GM23338 (cell line): Measurements from ENCODE around the gene SERPING1. TPM values are rescaled to one million over a fixed set of nuclear protein-coding genes. Genes with fewer than 3 reads are reported as not detected.

Source experiments
- ATAC-seq: fragments of 200-7000 bp; cut with Tn5 transposase; 3 replicates; pipeline ENCODE4 v1.9.1; 2020
- DNase-seq: peaks from one replicate; pipeline ENCODE4 v3.0.0-alpha.2; 2015; ENCODE audit warnings: low spot score
- H2AFZ ChIP-seq: fragments of 200-600 bp; sonication (generic); 2 replicates; pipeline ENCODE4 v1.8.0; 2016; ENCODE audit warnings: antibody characterized with exemption, mild to moderate bottlenecking, moderate library complexity
- H3F3A ChIP-seq: fragments of 200-600 bp; sonication (generic); replicated peaks from 2 replicates; pipeline ENCODE4 v1.8.0; 2017; ENCODE audit warnings: antibody characterized with exemption, mixed run types, low read depth
- H3K27ac ChIP-seq: fragments of 200-600 bp; sonication (generic); 2 replicates; pipeline ENCODE4 v1.6.1; 2016; ENCODE audit warnings: low read depth
- H3K27me3 ChIP-seq: fragments of 200-600 bp; sonication (generic); 2 replicates; pipeline ENCODE4 v1.8.0; 2016; ENCODE audit warnings: mild to moderate bottlenecking, mixed run types, moderate library complexity; ENCODE audit not compliant: insufficient read depth
- H3K36me3 ChIP-seq: fragments of 200-600 bp; sonication (generic); 2 replicates; pipeline ENCODE4 v1.8.0; 2016; ENCODE audit warnings: mild to moderate bottlenecking; ENCODE audit not compliant: insufficient read depth
- H3K4me1 ChIP-seq: fragments of 200-600 bp; sonication (generic); 2 replicates; pipeline ENCODE4 v1.8.0; 2016; ENCODE audit warnings: mild to moderate bottlenecking, moderate library complexity; ENCODE audit not compliant: insufficient read depth
- H3K4me2 ChIP-seq: fragments of 200-600 bp; sonication (generic); 2 replicates; pipeline ENCODE4 v1.7.1; 2017; ENCODE audit warnings: mixed run types
- H3K4me3 ChIP-seq: fragments of 200-600 bp; sonication (generic); 2 replicates; pipeline ENCODE4 v1.6.1; 2016; ENCODE audit warnings: mixed run types
- H3K79me2 ChIP-seq: fragments of 200-600 bp; sonication (generic); replicated peaks from 2 replicates; pipeline ENCODE4 v1.8.0; 2017; ENCODE audit warnings: mild to moderate bottlenecking; ENCODE audit not compliant: insufficient read depth
- H3K9me2 ChIP-seq: fragments of 200-600 bp; sonication (generic); 2 replicates; pipeline ENCODE4 v1.8.0; 2017; ENCODE audit not compliant: insufficient read depth
- H4K20me1 ChIP-seq: fragments of 200-600 bp; sonication (generic); replicated peaks from 2 replicates; pipeline ENCODE4 v1.8.0; 2017; ENCODE audit warnings: mild to moderate bottlenecking; ENCODE audit not compliant: insufficient read depth
- H3K27ac Mint-ChIP-seq: 2 replicates; pipeline ENCODE4 v1.8.0; 2020; ENCODE audit warnings: inconsistent platforms, mild to moderate bottlenecking, moderate library complexity, mixed read lengths
- H3K27me3 Mint-ChIP-seq: 3 replicates; pipeline ENCODE4 v1.8.0; 2022; ENCODE audit warnings: low read depth, mild to moderate bottlenecking, moderate library complexity, mixed read lengths, inconsistent platforms; ENCODE audit not compliant: insufficient read depth, poor library complexity
- H3K36me3 Mint-ChIP-seq: 3 replicates; pipeline ENCODE4 v1.8.0; 2021; ENCODE audit warnings: low read depth, mild to moderate bottlenecking, inconsistent platforms, moderate library complexity, mixed read lengths
- H3K4me1 Mint-ChIP-seq: 3 replicates; pipeline ENCODE4 v1.8.0; 2020; ENCODE audit warnings: mild to moderate bottlenecking, inconsistent platforms, mixed read lengths
- H3K4me3 Mint-ChIP-seq: 3 replicates; pipeline ENCODE4 v1.8.0; 2021; ENCODE audit warnings: moderate library complexity, mild to moderate bottlenecking, inconsistent platforms, mixed read lengths
- H3K9me3 Mint-ChIP-seq: 3 replicates; pipeline ENCODE4 v1.8.0; 2020; ENCODE audit warnings: moderate library complexity, mild to moderate bottlenecking, inconsistent platforms, mixed read lengths
- CREB1 ChIP-seq: fragments of 250-450 bp; sonication (Bioruptor Pico); IDR thresholded peaks from 2 replicates; pipeline ENCODE4 v1.5.0; 2020; ENCODE audit warnings: low read depth, mild to moderate bottlenecking, moderate library complexity
- CTCF ChIP-seq, 2 experiments: fragments of 200-600 bp in 1 of 2; sonication (generic) in 1 of 2; conservative IDR thresholded peaks; 2 replicates each; pipeline versions ENCODE4 v1.5.1 to v1.6.1; 2016 to 2017; ENCODE audit warnings: antibody characterized with exemption in 2 of 2, low read depth in 2 of 2, mild to moderate bottlenecking in 2 of 2, moderate library complexity in 1 of 2
- EZH2 ChIP-seq: fragments of 200-600 bp; sonication (generic); IDR thresholded peaks from one replicate; pipeline ENCODE4 v1.8.0; 2017; ENCODE audit warnings: antibody characterized with exemption, mild to moderate bottlenecking, low read depth; ENCODE audit not compliant: unreplicated experiment
- EZH2phosphoT487 ChIP-seq: fragments of 200-600 bp; sonication (generic); IDR thresholded peaks from one replicate; pipeline ENCODE4 v1.8.1; 2018; ENCODE audit warnings: antibody characterized with exemption; ENCODE audit not compliant: unreplicated experiment
- JUNB ChIP-seq: IDR thresholded peaks from one replicate; pipeline ENCODE4 v1.6.1; 2016; ENCODE audit warnings: antibody characterized with exemption; ENCODE audit not compliant: unreplicated experiment
- POLR2AphosphoS5 ChIP-seq: IDR thresholded peaks from 2 replicates; pipeline ENCODE4 v1.6.1; 2016; ENCODE audit warnings: antibody characterized with exemption, low read depth
- STAT1 ChIP-seq: IDR thresholded peaks from one replicate; pipeline ENCODE4 v1.6.1; 2016; ENCODE audit warnings: antibody characterized with exemption; ENCODE audit not compliant: unreplicated experiment
- ZNF114 ChIP-seq: fragments of 250-450 bp; sonication (Bioruptor Pico); IDR thresholded peaks from 2 replicates; pipeline ENCODE4 v1.5.0; 2020; ENCODE audit warnings: mild to moderate bottlenecking, moderate library complexity
- ZNF331 ChIP-seq: fragments of 250-450 bp; sonication (Bioruptor Pico); IDR thresholded peaks from 2 replicates; pipeline ENCODE4 v1.5.0; 2020; ENCODE audit warnings: low read depth, mild to moderate bottlenecking, moderate library complexity
- polyA plus RNA-seq: library from polyadenylated mRNA; unstranded; fragments of >200 nt; fragmentation: Nextera tagmentation; extraction: Ambion mirVana; gene quantifications from 2 replicates; pipeline ENCODE4 v1.2.1, GENCODE V29; 2016
- total RNA-seq: library from RNA; depleted of rRNA; stranded (reverse); fragments of >200 nt; shearing (Covaris generic); gene quantifications from 2 replicates; pipeline ENCODE4 v1.2.3, GENCODE V29; 2014
- TF ChIP-seq, protein P1 (sequence below): IDR thresholded peaks from 2 replicates; pipeline ENCODE4 v1.6.1; 2016; ENCODE audit warnings: antibody characterized with exemption
- TF ChIP-seq, protein P2 (sequence below): IDR thresholded peaks from one replicate; pipeline ENCODE4 v1.6.1; 2018; ENCODE audit warnings: antibody characterized with exemption; ENCODE audit not compliant: unreplicated experiment

SERPING1 gene
- total and polyA plus RNA-seq, 2 experiments from 2014 or later, result 42.3 to 54.7 TPM

DNA sequence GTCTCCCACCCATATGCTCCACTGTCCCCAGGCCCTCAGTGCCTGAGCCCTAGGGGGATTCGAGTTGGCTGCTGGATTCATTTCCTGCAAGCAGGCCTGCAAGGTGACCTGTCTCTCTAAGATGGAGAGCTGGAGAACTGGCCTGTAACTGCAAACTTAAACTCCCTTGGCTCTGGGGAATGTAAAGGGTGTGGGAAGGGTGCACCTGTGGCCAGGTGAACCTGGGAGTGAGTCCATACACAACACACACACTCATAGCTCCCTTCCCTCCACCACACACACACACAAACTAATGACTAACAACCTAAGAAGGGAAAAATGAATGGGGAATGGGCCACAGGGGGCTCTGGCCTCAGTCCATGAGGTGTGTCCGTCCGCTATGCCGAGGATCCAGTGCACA is 45.5 kb upstream of the SERPING1 start:
- H3K4me1 Mint-ChIP-seq, result peaks cover 11% of the 10 kb centered on the region; the same call in 1 of the 3 replicates
- H3K9me3 Mint-ChIP-seq, result no peaks in the 10 kb centered on the region
- H3K36me3 Mint-ChIP-seq, result peaks cover 66% of the 10 kb centered on the region
- no peak overlapping the region for H2AFZ ChIP-seq
- H3K27ac Mint-ChIP-seq, result no peak overlapping the region
- H3F3A ChIP-seq, result no peaks in the 10 kb centered on the region
- H3K79me2 ChIP-seq, result no peaks in the 10 kb centered on the region
- no peaks in the 10 kb centered on the region for H3K27me3 ChIP-seq
- H3K36me3 ChIP-seq, result no peaks in the 10 kb centered on the region; the same call in 1 of the 2 replicates
- H3K4me2 ChIP-seq, result no peak overlapping the region
- no peak overlapping the region for H3K4me3 Mint-ChIP-seq
- TF ChIP-seq POLR2AphosphoS5, result no peak
- no peak for TF ChIP-seq EZH2phosphoT487
- no peak for TF ChIP-seq STAT1
- TF ChIP-seq, protein P1, sequence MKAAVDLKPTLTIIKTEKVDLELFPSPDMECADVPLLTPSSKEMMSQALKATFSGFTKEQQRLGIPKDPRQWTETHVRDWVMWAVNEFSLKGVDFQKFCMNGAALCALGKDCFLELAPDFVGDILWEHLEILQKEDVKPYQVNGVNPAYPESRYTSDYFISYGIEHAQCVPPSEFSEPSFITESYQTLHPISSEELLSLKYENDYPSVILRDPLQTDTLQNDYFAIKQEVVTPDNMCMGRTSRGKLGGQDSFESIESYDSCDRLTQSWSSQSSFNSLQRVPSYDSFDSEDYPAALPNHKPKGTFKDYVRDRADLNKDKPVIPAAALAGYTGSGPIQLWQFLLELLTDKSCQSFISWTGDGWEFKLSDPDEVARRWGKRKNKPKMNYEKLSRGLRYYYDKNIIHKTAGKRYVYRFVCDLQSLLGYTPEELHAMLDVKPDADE, result no peak
- no peak for TF ChIP-seq EZH2
- no peak for TF ChIP-seq CREB1 (CRISPR knock-in tag)
- no peaks in the 10 kb centered on the region for H3K9me2 ChIP-seq
- no peak overlapping the region for H3K27ac ChIP-seq
- H3K4me1 ChIP-seq, result no peaks in the 10 kb centered on the region
- no peak overlapping the region for H3K4me3 ChIP-seq
- DNase-seq (no peak), ATAC-seq (no peak)
- H3K27me3 Mint-ChIP-seq, result peaks cover 5% of the 10 kb centered on the region
- no peaks in the 10 kb centered on the region for H4K20me1 ChIP-seq

DNA sequence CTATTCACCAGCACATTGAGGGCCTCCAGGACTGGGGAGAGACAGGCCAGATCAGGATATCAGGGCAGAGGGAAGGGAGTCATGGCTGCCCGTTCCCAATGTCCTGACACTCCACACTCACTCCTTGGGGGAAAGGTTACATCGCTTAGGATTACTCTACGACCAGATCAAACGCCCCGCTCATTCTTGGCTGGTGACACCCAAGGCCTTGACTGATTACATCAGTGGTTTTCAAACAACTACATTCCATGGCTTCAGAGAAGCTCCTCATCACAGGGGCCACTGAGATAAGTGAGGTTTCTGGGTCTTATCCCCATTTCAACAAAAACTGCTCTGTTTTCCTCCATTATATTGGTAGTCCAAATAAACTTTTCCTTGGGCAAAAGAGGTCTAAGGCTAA is 45.0 kb upstream of the SERPING1 start:
- H3K9me3 Mint-ChIP-seq, result no peaks in the 10 kb centered on the region
- ATAC-seq, result no peak
- no peak for TF ChIP-seq ZNF114 (CRISPR knock-in tag)
- no peak for TF ChIP-seq ZNF331 (CRISPR knock-in tag)
- TF ChIP-seq EZH2phosphoT487, result no peak
- no peak for TF ChIP-seq POLR2AphosphoS5
- TF ChIP-seq CTCF (conservative IDR thresholded peaks at IDR 0.05; ENCODE audit: low read depth in 2 of 2), result no peak
- TF ChIP-seq, protein P2, sequence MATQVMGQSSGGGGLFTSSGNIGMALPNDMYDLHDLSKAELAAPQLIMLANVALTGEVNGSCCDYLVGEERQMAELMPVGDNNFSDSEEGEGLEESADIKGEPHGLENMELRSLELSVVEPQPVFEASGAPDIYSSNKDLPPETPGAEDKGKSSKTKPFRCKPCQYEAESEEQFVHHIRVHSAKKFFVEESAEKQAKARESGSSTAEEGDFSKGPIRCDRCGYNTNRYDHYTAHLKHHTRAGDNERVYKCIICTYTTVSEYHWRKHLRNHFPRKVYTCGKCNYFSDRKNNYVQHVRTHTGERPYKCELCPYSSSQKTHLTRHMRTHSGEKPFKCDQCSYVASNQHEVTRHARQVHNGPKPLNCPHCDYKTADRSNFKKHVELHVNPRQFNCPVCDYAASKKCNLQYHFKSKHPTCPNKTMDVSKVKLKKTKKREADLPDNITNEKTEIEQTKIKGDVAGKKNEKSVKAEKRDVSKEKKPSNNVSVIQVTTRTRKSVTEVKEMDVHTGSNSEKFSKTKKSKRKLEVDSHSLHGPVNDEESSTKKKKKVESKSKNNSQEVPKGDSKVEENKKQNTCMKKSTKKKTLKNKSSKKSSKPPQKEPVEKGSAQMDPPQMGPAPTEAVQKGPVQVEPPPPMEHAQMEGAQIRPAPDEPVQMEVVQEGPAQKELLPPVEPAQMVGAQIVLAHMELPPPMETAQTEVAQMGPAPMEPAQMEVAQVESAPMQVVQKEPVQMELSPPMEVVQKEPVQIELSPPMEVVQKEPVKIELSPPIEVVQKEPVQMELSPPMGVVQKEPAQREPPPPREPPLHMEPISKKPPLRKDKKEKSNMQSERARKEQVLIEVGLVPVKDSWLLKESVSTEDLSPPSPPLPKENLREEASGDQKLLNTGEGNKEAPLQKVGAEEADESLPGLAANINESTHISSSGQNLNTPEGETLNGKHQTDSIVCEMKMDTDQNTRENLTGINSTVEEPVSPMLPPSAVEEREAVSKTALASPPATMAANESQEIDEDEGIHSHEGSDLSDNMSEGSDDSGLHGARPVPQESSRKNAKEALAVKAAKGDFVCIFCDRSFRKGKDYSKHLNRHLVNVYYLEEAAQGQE, result no peak
- no peak for TF ChIP-seq JUNB

More for the DNA sequence above, 45.0 kb upstream of the SERPING1 start:
- Histone ChIP-seq H3K79me2 (no peaks in the 10 kb centered on the region), H3K27me3 (no peaks in the 10 kb centered on the region), H3K9me2 (no peaks in the 10 kb centered on the region), H3K4me3 (no peak overlapping the region), H3K4me2 (no peak overlapping the region), H3K27ac (no peak overlapping the region), H3F3A (no peaks in the 10 kb centered on the region), H4K20me1 (no peaks in the 10 kb centered on the region), H2AFZ (no peak overlapping the region), H3K4me1 (no peaks in the 10 kb centered on the region), H3K36me3 (no peaks in the 10 kb centered on the region; the same call in 1 of the 2 replicates)
- peaks cover 10% of the 10 kb centered on the region; the same call in 2 of the 3 replicates for H3K4me1 Mint-ChIP-seq
- peaks cover 68% of the 10 kb centered on the region for H3K36me3 Mint-ChIP-seq
- peaks cover 4% of the 10 kb centered on the region for H3K27me3 Mint-ChIP-seq
- DNase-seq, result no peak
- no peak overlapping the region; the same call in 1 of the 2 replicates for H3K27ac Mint-ChIP-seq
- H3K4me3 Mint-ChIP-seq, result no peak overlapping the region; the same call in 2 of the 3 replicates
